ENCODE results near the gene ACKR3. TPM values are rescaled to one million over a fixed set of nuclear protein-coding genes. Genes with fewer than 3 reads are reported as not detected.

The ACKR3 gene
- polyA plus RNA-seq, 1 donor from 2014 or later: 1.7 TPM

- H3K9ac ChIP-seq (ENCODE audit: low read length): no peak overlapping the region
Measured at GRCh38 chr2:236614551-236614950, 44.9 kb downstream of the ACKR3 start.

DNA sequence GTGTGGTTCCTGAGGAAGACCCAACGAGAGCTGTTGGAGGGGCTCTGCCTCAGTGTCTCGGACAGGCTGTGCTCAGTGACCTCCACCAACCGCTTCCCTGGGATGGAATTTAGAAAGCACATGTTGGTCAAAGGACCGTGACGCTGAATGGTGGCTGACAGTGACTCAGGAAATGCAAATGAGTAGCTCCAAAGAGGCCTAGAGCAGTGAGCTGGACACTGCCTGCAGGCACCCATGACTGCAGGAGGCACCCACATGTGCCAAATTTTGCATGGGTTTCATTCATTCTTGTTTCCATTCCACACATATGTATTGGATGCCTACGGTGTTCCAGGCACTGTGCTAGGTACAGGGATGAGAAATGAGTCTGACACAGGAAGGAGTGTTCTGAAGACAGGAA, 46.4 kb downstream of the ACKR3 start:
- H3K4me3 ChIP-seq (ENCODE audit: low read length): no peak overlapping the region
- no peak overlapping the region for H3K4me2 ChIP-seq (ENCODE audit: low read length)
- no peaks in the 10 kb centered on the region for H3F3A ChIP-seq (ENCODE audit: insufficient read depth, low read length, poor library complexity, severe bottlenecking)
- no peaks in the 10 kb centered on the region for H4K20me1 ChIP-seq (ENCODE audit: insufficient read depth)
- no peaks in the 10 kb centered on the region for H3K9me3 ChIP-seq (ENCODE audit: low read length)
- TF ChIP-seq, protein P1, sequence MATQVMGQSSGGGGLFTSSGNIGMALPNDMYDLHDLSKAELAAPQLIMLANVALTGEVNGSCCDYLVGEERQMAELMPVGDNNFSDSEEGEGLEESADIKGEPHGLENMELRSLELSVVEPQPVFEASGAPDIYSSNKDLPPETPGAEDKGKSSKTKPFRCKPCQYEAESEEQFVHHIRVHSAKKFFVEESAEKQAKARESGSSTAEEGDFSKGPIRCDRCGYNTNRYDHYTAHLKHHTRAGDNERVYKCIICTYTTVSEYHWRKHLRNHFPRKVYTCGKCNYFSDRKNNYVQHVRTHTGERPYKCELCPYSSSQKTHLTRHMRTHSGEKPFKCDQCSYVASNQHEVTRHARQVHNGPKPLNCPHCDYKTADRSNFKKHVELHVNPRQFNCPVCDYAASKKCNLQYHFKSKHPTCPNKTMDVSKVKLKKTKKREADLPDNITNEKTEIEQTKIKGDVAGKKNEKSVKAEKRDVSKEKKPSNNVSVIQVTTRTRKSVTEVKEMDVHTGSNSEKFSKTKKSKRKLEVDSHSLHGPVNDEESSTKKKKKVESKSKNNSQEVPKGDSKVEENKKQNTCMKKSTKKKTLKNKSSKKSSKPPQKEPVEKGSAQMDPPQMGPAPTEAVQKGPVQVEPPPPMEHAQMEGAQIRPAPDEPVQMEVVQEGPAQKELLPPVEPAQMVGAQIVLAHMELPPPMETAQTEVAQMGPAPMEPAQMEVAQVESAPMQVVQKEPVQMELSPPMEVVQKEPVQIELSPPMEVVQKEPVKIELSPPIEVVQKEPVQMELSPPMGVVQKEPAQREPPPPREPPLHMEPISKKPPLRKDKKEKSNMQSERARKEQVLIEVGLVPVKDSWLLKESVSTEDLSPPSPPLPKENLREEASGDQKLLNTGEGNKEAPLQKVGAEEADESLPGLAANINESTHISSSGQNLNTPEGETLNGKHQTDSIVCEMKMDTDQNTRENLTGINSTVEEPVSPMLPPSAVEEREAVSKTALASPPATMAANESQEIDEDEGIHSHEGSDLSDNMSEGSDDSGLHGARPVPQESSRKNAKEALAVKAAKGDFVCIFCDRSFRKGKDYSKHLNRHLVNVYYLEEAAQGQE (IDR thresholded peaks at IDR 0.05; ENCODE audit: borderline replicate concordance): no peak
- TF ChIP-seq CTCF (IDR thresholded peaks at IDR 0.05; ENCODE audit: poor library complexity, severe bottlenecking): no peak
- no peak for TF ChIP-seq RAD21 (conservative IDR thresholded peaks at IDR 0.05)
- no peak for TF ChIP-seq EZH2 (IDR thresholded peaks at IDR 0.05; ENCODE audit: borderline replicate concordance, insufficient read depth, low read length, poor library complexity, severe bottlenecking)
- TF ChIP-seq SMC3 (conservative IDR thresholded peaks at IDR 0.05; ENCODE audit: poor library complexity): no peak
- TF ChIP-seq EP300 (conservative IDR thresholded peaks at IDR 0.05; ENCODE audit: poor library complexity, severe bottlenecking): no peak
- TF ChIP-seq POLR2AphosphoS5 (IDR thresholded peaks at IDR 0.05): no peak
- no peak for TF ChIP-seq MXI1 (conservative IDR thresholded peaks at IDR 0.05; ENCODE audit: poor library complexity, severe bottlenecking)
- no peak for TF ChIP-seq TAF1 (IDR thresholded peaks at IDR 0.05; ENCODE audit: low read depth)
- H3K27ac ChIP-seq (ENCODE audit: low read length): no peak overlapping the region
- no peaks in the 10 kb centered on the region for H3K9me2 ChIP-seq (ENCODE audit: insufficient read depth, low read length)
- no peak overlapping the region for H3K9ac ChIP-seq (ENCODE audit: low read length)
- no peak overlapping the region for H2AFZ ChIP-seq (ENCODE audit: low read depth, low read length)
- H3K79me2 ChIP-seq (replicated peaks; ENCODE audit: insufficient read depth, low read length): no peaks in the 10 kb centered on the region
- no peaks in the 10 kb centered on the region for H3K27me3 ChIP-seq (ENCODE audit: insufficient read depth, low read depth, low read length)
- H3K36me3 ChIP-seq (ENCODE audit: insufficient read depth, low read length): no peaks in the 10 kb centered on the region

More at GRCh38 chr2:236614551-236614950, 44.9 kb downstream of the ACKR3 start:
- Histone ChIP-seq H3K79me2 (replicated peaks; ENCODE audit: insufficient read depth, low read length) (no peaks in the 10 kb centered on the region), H3K27ac (ENCODE audit: low read length) (no peak overlapping the region), H3K9me2 (ENCODE audit: insufficient read depth, low read length) (no peaks in the 10 kb centered on the region), H3K36me3 (ENCODE audit: insufficient read depth, low read length) (no peaks in the 10 kb centered on the region), H3K9me3 (ENCODE audit: low read length) (no peaks in the 10 kb centered on the region), H3K4me3 (ENCODE audit: low read length) (no peak overlapping the region), H3K4me2 (ENCODE audit: low read length) (no peak overlapping the region), H2AFZ (ENCODE audit: low read depth, low read length) (no peak overlapping the region), H3K27me3 (ENCODE audit: insufficient read depth, low read depth, low read length) (no peaks in the 10 kb centered on the region), H3F3A (ENCODE audit: insufficient read depth, low read length, poor library complexity, severe bottlenecking) (no peaks in the 10 kb centered on the region), H4K20me1 (ENCODE audit: insufficient read depth) (no peaks in the 10 kb centered on the region)
- no peak for TF ChIP-seq EZH2 (IDR thresholded peaks at IDR 0.05; ENCODE audit: borderline replicate concordance, insufficient read depth, low read length, poor library complexity, severe bottlenecking)

- no peak overlapping the region for H3K27ac ChIP-seq (ENCODE audit: low read length)
- no peak overlapping the region for H3K9ac ChIP-seq (ENCODE audit: low read length)
- H3K9me2 ChIP-seq (ENCODE audit: insufficient read depth, low read length): no peaks in the 10 kb centered on the region
- no peaks in the 10 kb centered on the region for H3K9me3 ChIP-seq (ENCODE audit: low read length)
- no peaks in the 10 kb centered on the region for H3F3A ChIP-seq (ENCODE audit: insufficient read depth, low read length, poor library complexity, severe bottlenecking)
- H3K27me3 ChIP-seq (ENCODE audit: insufficient read depth, low read depth, low read length): no peaks in the 10 kb centered on the region
- no peaks in the 10 kb centered on the region for H3K36me3 ChIP-seq (ENCODE audit: insufficient read depth, low read length)
- H3K4me3 ChIP-seq (ENCODE audit: low read length): no peak overlapping the region
- no peak overlapping the region for H3K4me2 ChIP-seq (ENCODE audit: low read length)
- no peaks in the 10 kb centered on the region for H3K79me2 ChIP-seq (replicated peaks; ENCODE audit: insufficient read depth, low read length)
- H2AFZ ChIP-seq (ENCODE audit: low read depth, low read length): no peak overlapping the region
- TF ChIP-seq RAD21 (conservative IDR thresholded peaks at IDR 0.05): no peak
- TF ChIP-seq, protein P1 (IDR thresholded peaks at IDR 0.05; ENCODE audit: borderline replicate concordance): no peak
- no peak for TF ChIP-seq POLR2AphosphoS5 (IDR thresholded peaks at IDR 0.05)
- no peak for TF ChIP-seq EZH2 (IDR thresholded peaks at IDR 0.05; ENCODE audit: borderline replicate concordance, insufficient read depth, low read length, poor library complexity, severe bottlenecking)
- no peak for TF ChIP-seq CTCF (IDR thresholded peaks at IDR 0.05; ENCODE audit: poor library complexity, severe bottlenecking)
- TF ChIP-seq MXI1 (conservative IDR thresholded peaks at IDR 0.05; ENCODE audit: poor library complexity, severe bottlenecking): no peak
- TF ChIP-seq TAF1 (IDR thresholded peaks at IDR 0.05; ENCODE audit: low read depth): no peak
- no peak for TF ChIP-seq SMC3 (conservative IDR thresholded peaks at IDR 0.05; ENCODE audit: poor library complexity)
- no peak for TF ChIP-seq EP300 (conservative IDR thresholded peaks at IDR 0.05; ENCODE audit: poor library complexity, severe bottlenecking)
- no peaks in the 10 kb centered on the region for H4K20me1 ChIP-seq (ENCODE audit: insufficient read depth)
Measured at GRCh38 chr2:236616624-236617023, 47.0 kb downstream of the ACKR3 start.
